NT2/D1 (cell line): ENCODE measurements around the gene SMOC2.

Experiments
- DNase-seq: peaks from one replicate; pipeline ENCODE4 v3.0.0-alpha.2; 2011; ENCODE audit warnings: low read depth, low spot score
- H3K27me3 ChIP-seq: 2 replicates; pipeline ENCODE4 v1.6.0; 2011; ENCODE audit warnings: mild to moderate bottlenecking; ENCODE audit not compliant: insufficient read length, insufficient read depth
- H3K36me3 ChIP-seq: 2 replicates; pipeline ENCODE4 v1.6.1; 2011; ENCODE audit warnings: mild to moderate bottlenecking, low read length, mixed read lengths; ENCODE audit not compliant: insufficient read depth, insufficient read length
- H3K4me1 ChIP-seq: 2 replicates; pipeline ENCODE4 v1.5.1; 2011; ENCODE audit not compliant: insufficient read depth, insufficient read length
- H3K4me3 ChIP-seq: 2 replicates; pipeline ENCODE4 v1.5.1; 2011; ENCODE audit warnings: low read depth; ENCODE audit not compliant: insufficient read length
- H3K9ac ChIP-seq: 2 replicates; pipeline ENCODE4 v1.6.0; 2011; ENCODE audit warnings: low read depth; ENCODE audit not compliant: insufficient read length
- H3K9me3 ChIP-seq: 2 replicates; pipeline ENCODE4 v1.5.1; 2011; ENCODE audit warnings: mild to moderate bottlenecking, low read length; ENCODE audit not compliant: insufficient read depth
- SUZ12 ChIP-seq: IDR thresholded peaks from 2 replicates; pipeline ENCODE4 v1.6.1; 2011; ENCODE audit not compliant: insufficient read length, insufficient read depth; ENCODE audit errors: extremely low read depth
- YY1 ChIP-seq: IDR thresholded peaks from 2 replicates; pipeline ENCODE4 v1.6.1; 2011; ENCODE audit not compliant: insufficient read length, insufficient read depth
- ZNF274 ChIP-seq: IDR thresholded peaks from 2 replicates; pipeline ENCODE4 v1.6.1; 2011; ENCODE audit warnings: mild to moderate bottlenecking, low read depth, low read length

The SMOC2 gene

DNA sequence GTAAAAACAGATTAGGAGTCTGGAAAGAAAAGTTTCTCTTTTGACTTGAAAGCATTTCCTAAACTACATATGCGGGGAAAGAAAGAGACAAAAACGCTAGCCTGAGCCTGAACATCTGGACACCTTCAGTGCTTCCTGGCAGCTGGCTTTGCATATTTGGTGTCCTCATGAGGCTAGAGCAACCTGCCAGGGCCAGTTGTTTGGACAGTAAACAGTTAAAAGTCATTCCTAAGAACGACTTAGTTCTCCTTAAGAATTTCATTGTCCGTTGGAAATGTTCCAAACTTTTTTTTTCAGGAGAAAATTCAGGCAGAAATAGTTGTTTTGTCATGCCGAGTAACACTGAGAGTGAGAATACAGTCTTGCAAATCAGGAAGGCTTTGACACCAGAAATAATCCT, 199.8 kb downstream of the SMOC2 start:
- TF ChIP-seq ZNF274 (no peak), YY1 (no peak), SUZ12 (no peak)

DNA sequence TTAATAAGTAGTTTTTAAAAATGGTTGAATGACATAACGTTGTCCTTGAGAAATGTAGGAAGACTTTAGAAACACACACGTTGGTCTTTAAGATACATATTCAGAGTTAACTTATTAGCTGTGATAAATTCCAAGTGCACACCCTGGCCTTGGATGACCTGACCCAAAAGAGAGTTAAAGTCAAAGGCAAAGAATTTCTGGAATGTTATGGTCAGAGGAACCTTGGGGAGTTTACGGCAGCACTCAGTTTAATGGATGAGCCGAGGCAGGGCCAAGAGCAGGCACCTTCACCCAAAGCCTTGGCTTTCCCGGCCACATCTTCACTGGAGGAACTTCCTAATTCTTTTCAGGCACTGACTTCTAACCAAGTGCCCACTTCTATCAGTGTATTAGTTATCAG, 200.5 kb downstream of the SMOC2 start:
- Histone ChIP-seq H3K9ac (no peak overlapping the region), H3K4me3 (no peak overlapping the region), H3K9me3 (no peaks in the 10 kb centered on the region), H3K36me3 (no peaks in the 10 kb centered on the region), H3K27me3 (no peaks in the 10 kb centered on the region), H3K4me1 (peaks cover 9% of the 10 kb centered on the region)
- TF ChIP-seq YY1 (no peak), ZNF274 (no peak), SUZ12 (no peak)
- peak; percentile 33 for DNase-seq

More for the DNA sequence above, 199.8 kb downstream of the SMOC2 start:
- no peaks in the 10 kb centered on the region for H3K36me3 ChIP-seq
- DNase-seq = no peak
- no peaks in the 10 kb centered on the region for H3K27me3 ChIP-seq
- H3K9me3 ChIP-seq = no peaks in the 10 kb centered on the region
- no peak overlapping the region for H3K9ac ChIP-seq
- peaks cover 9% of the 10 kb centered on the region for H3K4me1 ChIP-seq
- no peak overlapping the region for H3K4me3 ChIP-seq

DNA sequence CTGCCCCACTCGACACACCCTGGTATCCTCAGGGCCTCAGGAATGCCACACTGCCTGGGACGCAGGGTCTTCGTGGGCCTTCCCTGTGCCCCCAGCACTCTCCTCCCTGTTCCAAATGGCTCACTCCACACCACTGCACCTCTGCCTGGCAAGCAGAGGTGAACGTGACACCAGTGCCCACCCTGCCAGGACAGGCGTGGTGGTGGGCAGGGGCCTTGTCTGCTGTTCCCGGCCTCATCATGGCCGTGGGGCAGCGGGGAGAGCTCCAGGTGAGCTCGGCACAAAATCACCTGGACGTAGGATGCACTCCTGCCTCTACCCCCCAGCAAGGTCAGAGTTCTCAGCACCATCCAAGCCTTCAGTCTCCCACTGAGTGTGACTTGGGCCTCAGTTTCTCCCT, 202.4 kb downstream of the SMOC2 start:
- H3K27me3 ChIP-seq = no peaks in the 10 kb centered on the region
- H3K4me3 ChIP-seq = no peak overlapping the region
- no peak for TF ChIP-seq YY1
- no peak for TF ChIP-seq SUZ12
- TF ChIP-seq ZNF274 = no peak

GRCh38 chr6:168645326-168645725, 204.3 kb downstream of the SMOC2 start:
- H3K9me3 ChIP-seq = no peaks in the 10 kb centered on the region
- no peak for DNase-seq
- no peak overlapping the region for H3K9ac ChIP-seq
- TF ChIP-seq YY1 (no peak), SUZ12 (no peak), ZNF274 (no peak)
- H3K27me3 ChIP-seq = no peaks in the 10 kb centered on the region
- no peaks in the 10 kb centered on the region for H3K36me3 ChIP-seq
- no peak overlapping the region for H3K4me3 ChIP-seq
- H3K4me1 ChIP-seq = peaks cover 7% of the 10 kb centered on the region

More for the DNA sequence above, 202.4 kb downstream of the SMOC2 start:
- no peaks in the 10 kb centered on the region for H3K36me3 ChIP-seq
- no peaks in the 10 kb centered on the region for H3K9me3 ChIP-seq
- H3K9ac ChIP-seq = no peak overlapping the region
- DNase-seq = no peak
- peaks cover 7% of the 10 kb centered on the region for H3K4me1 ChIP-seq

DNA sequence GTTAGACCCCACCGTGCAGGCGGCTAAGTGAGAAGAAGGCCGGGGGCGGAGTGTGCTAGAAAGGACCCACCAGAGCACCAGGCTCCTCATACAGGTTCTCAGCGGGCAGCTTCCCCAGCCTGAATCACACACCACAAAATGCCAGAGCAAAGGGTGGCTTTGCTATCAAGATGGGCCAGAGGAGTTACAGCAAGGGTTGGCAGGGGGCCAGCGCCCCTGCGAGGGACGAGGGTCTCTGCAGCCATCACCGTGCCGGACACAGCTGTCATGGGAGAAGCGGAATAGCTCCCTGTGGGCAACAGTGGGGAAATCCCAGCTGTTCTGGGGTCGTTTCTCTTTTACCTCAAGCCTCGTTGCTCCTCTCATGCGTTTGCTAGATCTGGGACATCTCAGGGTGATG, 206.3 kb downstream of the SMOC2 start:
- Histone ChIP-seq H3K9ac (no peak overlapping the region), H3K4me3 (no peak overlapping the region), H3K9me3 (no peaks in the 10 kb centered on the region), H3K4me1 (peaks cover 7% of the 10 kb centered on the region), H3K36me3 (no peaks in the 10 kb centered on the region), H3K27me3 (no peaks in the 10 kb centered on the region)
- no peak for DNase-seq
- TF ChIP-seq SUZ12 (no peak), YY1 (no peak)

- Histone ChIP-seq H3K36me3 (no peaks in the 10 kb centered on the region), H3K9me3 (no peaks in the 10 kb centered on the region), H3K27me3 (no peaks in the 10 kb centered on the region), H3K4me3 (no peak overlapping the region), H3K9ac (no peak overlapping the region), H3K4me1 (peaks cover 7% of the 10 kb centered on the region)
- TF ChIP-seq SUZ12 = no peak
- TF ChIP-seq ZNF274 = no peak
- no peak for TF ChIP-seq YY1
- no peak for DNase-seq
Measured at GRCh38 chr6:168648240-168649125, 207.5 kb downstream of the SMOC2 start.

GRCh38 chr6:168649209-168649608, 208.2 kb downstream of the SMOC2 start:
- H3K9me3 ChIP-seq = no peaks in the 10 kb centered on the region
- H3K4me3 ChIP-seq = no peak overlapping the region
- no peaks in the 10 kb centered on the region for H3K27me3 ChIP-seq
- no peaks in the 10 kb centered on the region for H3K36me3 ChIP-seq
- H3K4me1 ChIP-seq = peaks cover 7% of the 10 kb centered on the region
- peak overlapping the region; percentile 21 for H3K9ac ChIP-seq
- no peak for TF ChIP-seq SUZ12
- TF ChIP-seq YY1 = no peak
- no peak for TF ChIP-seq ZNF274
- no peak for DNase-seq
